BLaER1 (cell line): Measurements from ENCODE around the gene TMEM176B.

ENCODE experiments used
- H3K27ac ChIP-seq: shearing (Covaris generic); formaldehyde crosslinking; 2 replicates; pipeline ENCODE4 v1.8.1; 2022
- H3K27me3 ChIP-seq: shearing (Covaris generic); formaldehyde crosslinking; 2 replicates; pipeline ENCODE4 v1.8.1; 2022
- H3K36me3 ChIP-seq: shearing (Covaris generic); formaldehyde crosslinking; 2 replicates; pipeline ENCODE4 v1.8.1; 2022
- H3K4me1 ChIP-seq: shearing (Covaris generic); formaldehyde crosslinking; 2 replicates; pipeline ENCODE4 v1.8.1; 2022
- H3K4me2 ChIP-seq: shearing (Covaris generic); formaldehyde crosslinking; 2 replicates; pipeline ENCODE4 v1.8.1; 2022
- H3K4me3 ChIP-seq: shearing (Covaris generic); formaldehyde crosslinking; 2 replicates; pipeline ENCODE4 v1.8.1; 2022
- H3K9ac ChIP-seq: shearing (Covaris generic); formaldehyde crosslinking; 2 replicates; pipeline ENCODE4 v1.8.1; 2022
- H3K9me3 ChIP-seq: shearing (Covaris generic); formaldehyde crosslinking; 2 replicates; pipeline ENCODE4 v1.8.1; 2022
- H4K20me1 ChIP-seq: shearing (Covaris generic); formaldehyde crosslinking; 2 replicates; pipeline ENCODE4 v1.8.1; 2022
- Cebpa-rat ChIP-seq: shearing (Covaris generic); IDR thresholded peaks from 2 replicates; pipeline ENCODE4 v1.8.1; 2022

The TMEM176B gene

GRCh38 chr7:150804802-150805201 is 4.6 kb upstream of the TMEM176B start:
- no peak overlapping the region for H3K4me3 ChIP-seq
- H3K4me2 ChIP-seq, result no peak overlapping the region
- H3K9ac ChIP-seq, result no peak overlapping the region
- no peaks in the 10 kb centered on the region for H3K36me3 ChIP-seq
- H4K20me1 ChIP-seq, result no peaks in the 10 kb centered on the region
- peaks cover 33% of the 10 kb centered on the region for H3K9me3 ChIP-seq
- H3K27me3 ChIP-seq, result no peaks in the 10 kb centered on the region
- no peaks in the 10 kb centered on the region for H3K4me1 ChIP-seq
- H3K27ac ChIP-seq, result no peak overlapping the region
- TF ChIP-seq Cebpa-rat, result no peak

- Histone ChIP-seq H4K20me1 (no peaks in the 10 kb centered on the region), H3K9me3 (peaks cover 33% of the 10 kb centered on the region), H3K27me3 (no peaks in the 10 kb centered on the region), H3K4me3 (no peak overlapping the region), H3K27ac (no peak overlapping the region), H3K4me1 (no peaks in the 10 kb centered on the region), H3K9ac (no peak overlapping the region), H3K36me3 (no peaks in the 10 kb centered on the region), H3K4me2 (no peak overlapping the region)
- TF ChIP-seq Cebpa-rat, result no peak
Observed at GRCh38 chr7:150803161-150803860, 3.1 kb upstream of the TMEM176B start.

- Histone ChIP-seq H3K4me3 (no peak overlapping the region), H3K4me2 (no peak overlapping the region), H3K27ac (no peak overlapping the region), H3K27me3 (no peaks in the 10 kb centered on the region), H3K36me3 (no peaks in the 10 kb centered on the region), H3K9me3 (peaks cover 26% of the 10 kb centered on the region), H4K20me1 (no peaks in the 10 kb centered on the region), H3K4me1 (no peaks in the 10 kb centered on the region), H3K9ac (no peak overlapping the region)
- TF ChIP-seq Cebpa-rat, result no peak
Observed at GRCh38 chr7:150801946-150802771, 2.0 kb upstream of the TMEM176B start.

- no peak for TF ChIP-seq Cebpa-rat
- no peak overlapping the region for H3K4me3 ChIP-seq
- H3K36me3 ChIP-seq, result no peaks in the 10 kb centered on the region
- no peak overlapping the region for H3K27ac ChIP-seq
- no peaks in the 10 kb centered on the region for H4K20me1 ChIP-seq
- H3K9ac ChIP-seq, result no peak overlapping the region
- H3K9me3 ChIP-seq, result peaks cover 20% of the 10 kb centered on the region
- H3K4me2 ChIP-seq, result no peak overlapping the region
- H3K27me3 ChIP-seq, result no peaks in the 10 kb centered on the region
- H3K4me1 ChIP-seq, result no peaks in the 10 kb centered on the region
Observed at GRCh38 chr7:150801242-150801945, 1.2 kb upstream of the TMEM176B start.

- Histone ChIP-seq H3K9ac (no peak within 1 kb of the TSS), H3K4me2 (no peak within 1 kb of the TSS), H3K27me3 (no peaks in the 10 kb centered on the region), H3K27ac (no peak within 1 kb of the TSS), H4K20me1 (no peaks in the 10 kb centered on the region), H3K4me1 (peaks cover 3% of the 10 kb centered on the region), H3K9me3 (peaks cover 14% of the 10 kb centered on the region), H3K4me3 (no peak within 1 kb of the TSS), H3K36me3 (no peaks in the 10 kb centered on the region)
- TF ChIP-seq Cebpa-rat, result no peak
Observed at GRCh38 chr7:150800581-150801241, 547 bp upstream of the TMEM176B start, which contains the start of gene TMEM176A. TSS of gene TMEM176A (plus strand) at chr7:150800769. CDS start at chr7:150801551, 782 bp downstream.

- TF ChIP-seq Cebpa-rat, result no peak
- Histone ChIP-seq H3K9me3 (peaks cover 6% of the 10 kb centered on the region; the same call in 1 of the 2 replicates), H3K36me3 (no peaks in the 10 kb centered on the region), H3K27me3 (no peaks in the 10 kb centered on the region), H3K4me1 (peaks cover 8% of the 10 kb centered on the region), H3K4me2 (no peak overlapping the region), H3K4me3 (no peak overlapping the region), H4K20me1 (no peaks in the 10 kb centered on the region), H3K27ac (no peak overlapping the region), H3K9ac (no peak overlapping the region)
Observed at GRCh38 chr7:150799156-150799555, 1.0 kb downstream of the TMEM176B start.

DNA sequence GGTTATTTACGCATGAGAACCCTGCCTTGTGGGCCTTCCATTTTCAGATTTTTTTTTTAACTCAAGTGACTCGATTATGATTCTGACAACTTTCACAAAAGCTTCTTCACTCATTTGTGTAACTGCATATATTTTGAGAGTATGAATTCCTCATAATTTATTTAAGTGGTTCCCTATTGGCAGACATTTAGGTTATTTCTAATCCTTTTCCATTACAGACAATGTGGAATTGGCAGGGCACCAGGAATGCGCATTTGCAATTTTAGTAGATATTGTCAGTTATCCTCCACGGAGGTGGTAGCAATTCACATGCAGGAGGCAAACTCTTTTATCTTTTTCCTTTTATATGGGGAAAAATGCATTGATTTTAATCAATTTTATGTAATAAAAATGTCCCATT is 2.5 kb downstream of the TMEM176B start:
- H3K27ac ChIP-seq, result no peak overlapping the region
- no peak overlapping the region for H3K4me2 ChIP-seq
- H4K20me1 ChIP-seq, result no peaks in the 10 kb centered on the region
- H3K4me1 ChIP-seq, result peaks cover 8% of the 10 kb centered on the region
- no peak overlapping the region for H3K4me3 ChIP-seq
- TF ChIP-seq Cebpa-rat, result no peak
- H3K27me3 ChIP-seq, result no peaks in the 10 kb centered on the region
- peaks cover 6% of the 10 kb centered on the region; the same call in 1 of the 2 replicates for H3K9me3 ChIP-seq
- no peaks in the 10 kb centered on the region for H3K36me3 ChIP-seq
- H3K9ac ChIP-seq, result no peak overlapping the region

DNA sequence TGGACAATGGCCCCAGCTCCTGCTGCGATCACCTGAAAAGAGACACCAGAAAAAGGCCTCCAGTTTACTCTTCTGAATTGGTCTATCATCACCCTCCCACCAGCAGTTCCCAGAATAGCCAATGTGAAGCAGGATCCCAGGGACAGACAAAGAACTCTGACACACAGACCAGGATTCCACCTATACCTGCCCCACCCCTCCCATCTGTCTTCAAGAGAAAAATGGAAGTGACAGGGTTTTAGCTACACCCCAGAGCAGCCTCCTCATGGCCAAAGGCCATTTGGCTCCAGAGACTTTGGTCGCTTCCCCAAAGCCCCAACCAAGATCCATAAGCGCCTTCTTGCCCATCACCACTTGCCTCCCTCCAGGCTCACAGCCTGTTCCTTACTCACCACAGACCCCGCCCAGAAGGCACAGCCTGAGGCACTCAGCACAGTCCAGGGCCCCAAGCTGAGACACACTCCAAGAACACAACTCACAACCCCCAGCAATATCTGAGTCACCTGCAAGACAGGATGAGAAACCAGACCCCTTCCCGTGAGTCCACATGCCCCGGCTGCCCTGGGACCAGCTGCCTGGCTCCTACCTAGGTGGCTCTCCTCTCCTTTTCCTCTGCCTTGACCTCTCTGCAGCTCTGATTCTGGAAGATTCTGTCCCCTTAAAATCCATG is 6.5 kb downstream of the TMEM176B start:
- H3K36me3 ChIP-seq, result no peaks in the 10 kb centered on the region
- H3K4me2 ChIP-seq, result no peak overlapping the region
- no peak overlapping the region for H3K4me3 ChIP-seq
- peaks cover 8% of the 10 kb centered on the region for H3K4me1 ChIP-seq
- H3K9me3 ChIP-seq, result no peaks in the 10 kb centered on the region
- H4K20me1 ChIP-seq, result no peaks in the 10 kb centered on the region
- TF ChIP-seq Cebpa-rat, result no peak
- H3K27me3 ChIP-seq, result no peaks in the 10 kb centered on the region
- H3K27ac ChIP-seq, result no peak overlapping the region
- no peak overlapping the region for H3K9ac ChIP-seq
